Calu3 (cell line): ENCODE results near the gene SLC7A4. TPM values are rescaled to one million over a fixed set of nuclear protein-coding genes. Genes with fewer than 3 reads are reported as not detected.

Experiments used
- BruUV-seq: library from RNA; stranded (reverse); fragments of 400-500 nt; replicated peaks from 2 replicates; lab custom pipeline; 2021; lab: Mats Ljungman, UMichigan
- CTCF ChIA-PET: fragments of 300-600 bp; sonication (Branson Sonifier 250); formaldehyde crosslinking; loops from one replicate; lab custom pipeline; 2022; ENCODE audit warnings: antibody characterized with exemption; lab: Charles Lee
- DNase-seq: peaks from one replicate; pipeline ENCODE4 v3.0.0; 2022
- H3K27ac Mint-ChIP-seq: one replicate; pipeline ENCODE4 v1.8.0; 2022; ENCODE audit warnings: mixed read lengths; ENCODE audit not compliant: unreplicated experiment
- H3K27me3 Mint-ChIP-seq: one replicate; pipeline ENCODE4 v1.8.0; 2022; ENCODE audit warnings: mixed read lengths; ENCODE audit not compliant: unreplicated experiment
- H3K36me3 Mint-ChIP-seq: one replicate; pipeline ENCODE4 v1.8.0; 2022; ENCODE audit warnings: mild to moderate bottlenecking, moderate library complexity, mixed read lengths; ENCODE audit not compliant: insufficient read depth, unreplicated experiment
- H3K4me1 Mint-ChIP-seq: one replicate; pipeline ENCODE4 v1.8.0; 2022; ENCODE audit warnings: mild to moderate bottlenecking, low read depth, mixed read lengths; ENCODE audit not compliant: unreplicated experiment
- H3K4me3 Mint-ChIP-seq: one replicate; pipeline ENCODE4 v1.8.0; 2022; ENCODE audit warnings: mild to moderate bottlenecking, low read depth, moderate library complexity, mixed read lengths; ENCODE audit not compliant: unreplicated experiment
- H3K9me3 Mint-ChIP-seq: one replicate; pipeline ENCODE4 v1.8.0; 2022; ENCODE audit warnings: low read depth, mixed read lengths; ENCODE audit not compliant: unreplicated experiment
- CTCF ChIP-seq: fragments of 200-600 bp; IDR thresholded peaks from one replicate; pipeline ENCODE4 v1.8.0; 2022; ENCODE audit warnings: antibody characterized with exemption; ENCODE audit not compliant: unreplicated experiment
- intact Hi-C: fragments of 100-400 bp; cut with micrococcal nuclease; formaldehyde crosslinking; loops from one replicate; pipeline ENCODE4 v1.10.0; 2022; ENCODE audit not compliant: unreplicated experiment
- microRNA-seq: library from miRNA; unstranded; fragments of <30 nt; microRNA quantifications from one replicate; pipeline ENCODE4 v1.2.0, GENCODE V29; 2022
- total RNA-seq: library from RNA; stranded (reverse); gene quantifications from 2 replicates; pipeline ENCODE4 v1.2.3, GENCODE V29; 2022

SLC7A4 gene
- total RNA-seq, 1 experiment from 2014 or later: 0.14 TPM

GRCh38 chr22:20980938-20981722 is 51.2 kb downstream of the SLC7A4 start:
- BruUV-seq: no TSS peak
- intact Hi-C loops: no loop called here

DNA sequence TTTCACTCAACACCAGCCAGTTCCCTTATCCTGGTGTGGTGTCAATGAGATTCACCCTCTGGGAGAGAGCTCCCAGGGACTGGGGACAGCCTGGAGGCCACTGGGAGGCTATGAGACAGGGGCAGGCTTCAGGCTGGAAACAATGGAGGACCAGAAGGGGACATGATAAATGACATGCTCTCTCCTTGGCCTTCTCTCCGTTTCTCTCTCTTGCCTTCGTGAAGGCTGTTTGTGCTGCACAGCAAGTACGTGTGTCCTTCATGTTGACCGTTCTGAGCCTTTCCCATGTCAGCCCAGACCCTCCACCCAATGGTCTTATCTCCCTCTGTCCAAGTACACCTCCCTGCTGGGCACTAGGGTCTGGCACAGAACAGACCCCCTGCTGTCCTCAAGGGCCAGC is 51.8 kb downstream of the SLC7A4 start:
- no peak for DNase-seq
- TF ChIP-seq CTCF: no peak
- intact Hi-C loops: no loop called here
- Mint-ChIP-seq H3K9me3 (peaks cover 5% of the 10 kb centered on the region), H3K27me3 (peaks cover 11% of the 10 kb centered on the region), H3K4me3 (no peak overlapping the region), H3K4me1 (no peaks in the 10 kb centered on the region), H3K27ac (no peak overlapping the region), H3K36me3 (peaks cover 28% of the 10 kb centered on the region)
- CTCF ChIA-PET: no interaction called here
- BruUV-seq: no TSS peak

More at GRCh38 chr22:20980938-20981722, 51.2 kb downstream of the SLC7A4 start:
- CTCF ChIA-PET: interaction anchor here (1.4 to 2.0 kb wide), 3 partner anchors 24 to 95 kb away, joined by 7 to 16 read pairs (median 11); no protein-coding TSS in a partner anchor
- H3K27ac Mint-ChIP-seq: peak overlapping the region; percentile 66
- peaks cover 11% of the 10 kb centered on the region for H3K27me3 Mint-ChIP-seq
- peaks cover 5% of the 10 kb centered on the region for H3K9me3 Mint-ChIP-seq
- peaks cover 25% of the 10 kb centered on the region for H3K36me3 Mint-ChIP-seq
- H3K4me1 Mint-ChIP-seq: no peaks in the 10 kb centered on the region
- H3K4me3 Mint-ChIP-seq: peak overlapping the region; percentile 97
- no peak for DNase-seq
- no peak for TF ChIP-seq CTCF

- H3K27ac Mint-ChIP-seq: no peak overlapping the region
- TF ChIP-seq CTCF: no peak
- CTCF ChIA-PET: no interaction called here
- H3K36me3 Mint-ChIP-seq: peaks cover 32% of the 10 kb centered on the region
- no TSS peak for BruUV-seq
- peaks cover 11% of the 10 kb centered on the region for H3K27me3 Mint-ChIP-seq
- peaks cover 5% of the 10 kb centered on the region for H3K9me3 Mint-ChIP-seq
- no peak overlapping the region for H3K4me3 Mint-ChIP-seq
- no peak for DNase-seq
- intact Hi-C loops: no loop called here
- H3K4me1 Mint-ChIP-seq: no peaks in the 10 kb centered on the region
Measured at GRCh38 chr22:20979940-20980453, 52.4 kb downstream of the SLC7A4 start.

DNA sequence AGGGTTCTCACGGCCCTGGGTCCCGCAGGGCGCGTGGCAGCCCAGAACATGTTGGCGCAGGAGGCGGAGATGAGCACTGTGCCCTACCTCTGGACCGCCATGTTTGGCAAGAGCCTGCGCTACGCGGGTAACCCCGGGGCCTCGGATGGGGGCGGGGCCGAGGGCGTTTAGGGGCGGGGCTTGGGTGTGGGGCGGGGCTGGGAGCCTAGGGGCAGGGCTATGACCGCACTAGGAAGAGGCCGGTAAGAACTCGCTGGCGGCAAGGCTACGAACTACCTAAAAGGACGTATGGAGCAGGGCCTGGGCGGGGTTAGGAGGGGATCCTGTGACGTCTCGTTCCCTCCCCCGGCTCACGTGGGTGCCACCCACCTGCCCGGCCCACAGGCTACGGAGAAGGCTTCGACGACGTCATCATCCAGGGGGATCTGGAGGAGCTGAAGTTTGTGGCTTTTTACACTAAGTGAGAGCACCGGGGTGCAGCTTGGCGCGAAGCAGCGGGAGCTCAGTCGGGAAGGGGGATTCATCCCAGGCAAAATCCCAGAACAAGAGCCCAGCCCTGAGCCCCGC is 53.0 kb downstream of the SLC7A4 start:
- TF ChIP-seq CTCF: no peak
- Mint-ChIP-seq H3K4me1 (no peaks in the 10 kb centered on the region), H3K27me3 (peaks cover 16% of the 10 kb centered on the region), H3K36me3 (peaks cover 32% of the 10 kb centered on the region), H3K9me3 (peaks cover 5% of the 10 kb centered on the region), H3K4me3 (peak overlapping the region; percentile 50), H3K27ac (no peak overlapping the region)
- BruUV-seq: no TSS peak
- intact Hi-C loops: no loop called here
- CTCF ChIA-PET: no interaction called here
- peak; percentile 28 for DNase-seq

Small RNA genes within 50 kb of the gene (microRNA-seq; reads per million reads assigned to microRNA genes)
- not detected for gene MIR649

Other genes with a start within 250 kb of the SLC7A4 start
- 69.2 and 77.9 TPM in 2 replicates for gene PI4KA, start 173.8 kb downstream of the SLC7A4 start, total RNA-seq
- 28.8 and 35.9 TPM in 2 replicates for gene SNAP29, start 173.6 kb downstream of the SLC7A4 start, total RNA-seq
- gene CRKL, start 115.2 kb downstream of the SLC7A4 start, total RNA-seq: 68.0 and 69.9 TPM in 2 replicates
- 3.1 and 4.2 TPM in 2 replicates for gene AIFM3, start 65.3 kb downstream of the SLC7A4 start, total RNA-seq
- 49.3 and 55.4 TPM in 2 replicates for gene LZTR1, start 50.3 kb downstream of the SLC7A4 start, total RNA-seq
- gene THAP7, start 30.4 kb downstream of the SLC7A4 start, total RNA-seq: 24.5 and 25.3 TPM in 2 replicates
- gene P2RX6, start 17.4 kb downstream of the SLC7A4 start, total RNA-seq: 0.26 and 0.42 TPM in 2 replicates
- gene LRRC74B, start 13.4 kb upstream of the SLC7A4 start, total RNA-seq: not detected in 2 replicates